IMR-90 (cell line): Measurements from ENCODE around the gene SEPTIN8. TPM values are rescaled to one million over a fixed set of nuclear protein-coding genes. Genes with fewer than 3 reads are reported as not detected.

ENCODE experiments used
- ATAC-seq: fragments of 200-7000 bp; cut with Tn5 transposase; 2 replicates; pipeline ENCODE4 v1.9.1; 2020; ENCODE audit warnings: low read depth, mild to moderate bottlenecking, moderate library complexity
- BruUV-seq: library from RNA; stranded (reverse); fragments of 400-500 nt; replicated peaks from 2 replicates; lab custom pipeline; 2021; lab: Mats Ljungman, UMichigan
- CTCF ChIA-PET: fragments of 300-600 bp; formaldehyde crosslinking; extraction: SDS; loops from one replicate; lab custom pipeline; 2021; ENCODE audit warnings: antibody characterized with exemption; lab: Yijun Ruan, JAX
- POLR2A ChIA-PET: fragments of 300-600 bp; sonication (Branson Sonifier 250); formaldehyde crosslinking; loops from one replicate; lab custom pipeline; 2022; ENCODE audit warnings: antibody characterized with exemption; ENCODE audit not compliant: unreplicated experiment; lab: Charles Lee
- DNase-seq: peaks from one replicate; pipeline ENCODE4 v3.0.0; 2013
- H2AFZ ChIP-seq: replicated peaks from 2 replicates; pipeline ENCODE3; 2013; ENCODE audit warnings: low read length, mild to moderate bottlenecking; ENCODE audit not compliant: poor library complexity
- H2AK5ac ChIP-seq: 2 replicates; pipeline ENCODE4 v1.6.1; 2013; ENCODE audit warnings: low read depth, low read length, inconsistent platforms
- H2AK9ac ChIP-seq: replicated peaks from 2 replicates; pipeline ENCODE3; 2013; ENCODE audit warnings: mild to moderate bottlenecking, low read depth, low read length, moderate library complexity; ENCODE audit not compliant: poor library complexity
- H2BK120ac ChIP-seq: 2 replicates; pipeline ENCODE4 v1.6.1; 2013; ENCODE audit warnings: low read depth, low read length, inconsistent platforms
- H2BK15ac ChIP-seq: 3 replicates; pipeline ENCODE4 v1.6.1; 2013; ENCODE audit warnings: low read depth, low read length, inconsistent platforms
- H2BK20ac ChIP-seq: 2 replicates; pipeline ENCODE4 v1.6.1; 2013; ENCODE audit warnings: low read depth, mild to moderate bottlenecking, inconsistent platforms, low read length, moderate library complexity
- H2BK5ac ChIP-seq: 2 replicates; pipeline ENCODE4 v1.6.1; 2013; ENCODE audit warnings: mild to moderate bottlenecking, low read depth, low read length, inconsistent platforms; ENCODE audit not compliant: poor library complexity, severe bottlenecking
- H3K14ac ChIP-seq: replicated peaks from 2 replicates; pipeline ENCODE4 v1.6.1; 2013; ENCODE audit warnings: low read depth, low read length, inconsistent platforms
- H3K18ac ChIP-seq: 2 replicates; pipeline ENCODE4 v1.6.1; 2013; ENCODE audit warnings: low read depth, low read length, control low read depth
- H3K23ac ChIP-seq: 2 replicates; pipeline ENCODE4 v1.6.1; 2013; ENCODE audit warnings: low read depth, low read length, inconsistent platforms
- H3K27ac ChIP-seq: 2 replicates; pipeline ENCODE4 v1.5.1; 2013; ENCODE audit warnings: mild to moderate bottlenecking, control low read depth, low read length; ENCODE audit not compliant: insufficient read depth
- H3K27me3 ChIP-seq: 2 replicates; pipeline ENCODE4 v1.6.1; 2013; ENCODE audit warnings: low read length; ENCODE audit not compliant: control insufficient read depth, insufficient read depth
- H3K36me3 ChIP-seq: 2 replicates; pipeline ENCODE4 v1.6.1; 2013; ENCODE audit warnings: low read length, mixed read lengths; ENCODE audit not compliant: control insufficient read depth, insufficient read depth
- H3K4ac ChIP-seq: 2 replicates; pipeline ENCODE4 v1.6.1; 2013; ENCODE audit warnings: low read depth, low read length, inconsistent platforms
- H3K4me1 ChIP-seq: 2 replicates; pipeline ENCODE4 v1.6.1; 2013; ENCODE audit warnings: low read length, mixed read lengths; ENCODE audit not compliant: control insufficient read depth, insufficient read depth
- H3K4me2 ChIP-seq: 2 replicates; pipeline ENCODE4 v1.6.1; 2013; ENCODE audit warnings: low read depth, mild to moderate bottlenecking, control low read depth, low read length, moderate library complexity
- H3K4me3 ChIP-seq: 2 replicates; pipeline ENCODE4 v1.5.1; 2013; ENCODE audit warnings: low read depth, mild to moderate bottlenecking, control low read depth, low read length, moderate library complexity; ENCODE audit not compliant: insufficient read depth
- H3K56ac ChIP-seq: 2 replicates; pipeline ENCODE4 v1.6.1; 2013; ENCODE audit warnings: low read length, inconsistent platforms; ENCODE audit not compliant: insufficient read depth; ENCODE audit errors: extremely low read depth
- H3K79me1 ChIP-seq, 2 experiments: 2 replicates each; pipeline ENCODE4 v1.6.1; 2013; ENCODE audit warnings: low read length in 2 of 2, inconsistent platforms in 1 of 2, low read depth in 1 of 2
- H3K9ac ChIP-seq: 2 replicates; pipeline ENCODE4 v1.6.1; 2013; ENCODE audit warnings: low read depth, low read length, control low read depth
- H3K9me1 ChIP-seq: 2 replicates; pipeline ENCODE4 v1.6.1; 2013; ENCODE audit warnings: low read length, inconsistent platforms; ENCODE audit not compliant: insufficient read depth
- H3K9me3 ChIP-seq: 2 replicates; pipeline ENCODE4 v1.6.1; 2013; ENCODE audit warnings: low read length; ENCODE audit not compliant: control insufficient read depth, insufficient read depth
- H4K20me1 ChIP-seq: 2 replicates; pipeline ENCODE4 v1.6.1; 2013; ENCODE audit warnings: low read length, inconsistent platforms; ENCODE audit not compliant: insufficient read depth
- H4K5ac ChIP-seq: 2 replicates; pipeline ENCODE4 v1.6.1; 2013; ENCODE audit warnings: mild to moderate bottlenecking, low read depth, low read length, control low read depth
- H4K8ac ChIP-seq, 2 experiments: 2 replicates each; pipeline ENCODE4 v1.6.1; 2013; ENCODE audit warnings: low read depth in 2 of 2, low read length in 2 of 2, control low read depth in 1 of 2, inconsistent platforms in 1 of 2
- H4K91ac ChIP-seq: 2 replicates; pipeline ENCODE4 v1.6.1; 2013; ENCODE audit warnings: low read depth, low read length, inconsistent platforms; ENCODE audit not compliant: insufficient read depth
- CEBPB ChIP-seq: IDR thresholded peaks from 2 replicates; pipeline ENCODE4 v1.6.1; 2012; ENCODE audit warnings: low read depth, low read length, improper control_type of control experiment
- CHD1 ChIP-seq: IDR thresholded peaks from 2 replicates; pipeline ENCODE4 v1.6.1; 2012; ENCODE audit warnings: low read depth, low read length, improper control_type of control experiment
- MAZ ChIP-seq: IDR thresholded peaks from 2 replicates; pipeline ENCODE4 v1.6.1; 2012; ENCODE audit warnings: low read depth, mild to moderate bottlenecking, low read length, improper control_type of control experiment, moderate library complexity, borderline replicate concordance
- MXI1 ChIP-seq: IDR thresholded peaks from 2 replicates; pipeline ENCODE4 v1.6.1; 2012; ENCODE audit warnings: low read depth, mild to moderate bottlenecking, low read length, moderate library complexity, borderline replicate concordance
- POLR2A ChIP-seq: IDR thresholded peaks from 2 replicates; pipeline ENCODE4 v1.6.1; 2012; ENCODE audit warnings: mild to moderate bottlenecking, low read depth, low read length
- RFX5 ChIP-seq: IDR thresholded peaks from 2 replicates; pipeline ENCODE4 v1.8.0; 2012; ENCODE audit warnings: low read depth, mild to moderate bottlenecking, low read length, moderate library complexity
- WGBS, 2 experiments: methylation state at CpG; one replicate each; pipeline versions ENCODE4 v1.1.5 to v1.1.7; 2013; ENCODE audit warnings: missing lambda C conversion rate in 2 of 2; ENCODE audit not compliant: insufficient read length in 1 of 2; ENCODE audit errors: extremely low coverage in 2 of 2; 5-methylcytosine and 5-hydroxymethylcytosine counted together
- dilution Hi-C: fragments of 300-500 bp; cut with HindIII; formaldehyde crosslinking; loops from one replicate; pipeline ENCODE4 v1.14.3; 2018; ENCODE audit warnings: low sequenced_read_pairs; ENCODE audit not compliant: unreplicated experiment
- in situ Hi-C: fragments of 300-500 bp; cut with MboI; formaldehyde crosslinking; loops from 3 replicates; pipeline ENCODE4 v1.14.3; 2019; ENCODE audit warnings: low sequenced_read_pairs, inconsistent platforms, mixed read lengths
- intact Hi-C: fragments of 100-400 bp; cut with micrococcal nuclease; formaldehyde crosslinking; loops from 2 replicates; pipeline ENCODE4 v1.10.0; 2022
- polyA plus RNA-seq, 3 experiments: library from polyadenylated mRNA; depleted of rRNA; stranded (reverse); fragments of >200 nt; gene quantifications; 2 replicates each; pipeline ENCODE4 v1.2.3, GENCODE V29; 2012; ENCODE audit warnings: low replicate concordance in 1 of 3
- total RNA-seq: library from RNA; depleted of rRNA; stranded (reverse); fragments of >200 nt; gene quantifications from 2 replicates; pipeline ENCODE4 v1.2.3, GENCODE V29; 2012

The SEPTIN8 gene
- total and polyA plus RNA-seq, 2 of the 4 experiments (the other 2 are of a cell fraction), result 56.2 to 67.2 TPM

GRCh38 chr5:132819468-132819867, 42.4 kb upstream of the SEPTIN8 start:
- Histone ChIP-seq H3K27me3 (no peaks in the 10 kb centered on the region), H2BK120ac (no peak overlapping the region), H3K9me3 (no peaks in the 10 kb centered on the region), H3K4ac (no peak overlapping the region), H3K4me1 (peaks cover 13% of the 10 kb centered on the region), H3K23ac (no peak overlapping the region), H2AK9ac (no peak overlapping the region), H3K56ac (no peak overlapping the region), H2AFZ (peak overlapping the region; percentile 82), H3K9me1 (no peaks in the 10 kb centered on the region), H3K4me2 (no peak overlapping the region), H3K4me3 (no peak overlapping the region), H3K36me3 (peaks cover 2% of the 10 kb centered on the region; the same call in 1 of the 2 replicates), H2BK5ac (no peak overlapping the region), H2BK15ac (no peak overlapping the region), H4K8ac (no peak overlapping the region; a peak in 1 of 4 replicates), H4K5ac (no peak overlapping the region), H3K9ac (no peak overlapping the region), H3K18ac (no peak overlapping the region), H2AK5ac (no peak overlapping the region), H2BK20ac (no peak overlapping the region), H3K14ac (no peak overlapping the region), H4K20me1 (no peaks in the 10 kb centered on the region), H4K91ac (no peak overlapping the region), H3K79me1 (no peaks in the 10 kb centered on the region), H3K27ac (no peak overlapping the region)
- no TSS peak for BruUV-seq
- in situ Hi-C loops, result no loop called here
- intact Hi-C loops, result no loop called here
- ChIA-PET POLR2A (no interaction called here), CTCF (interaction anchor here (0.6 to 2.7 kb wide), 10 partner anchors 9 to 313 kb away, joined by 3 to 22 read pairs (median 4); partner anchors contain the start of gene KIF3A)
- DNase-seq (no peak), ATAC-seq (no peak)
- 46% methylated on average over 15 of the region's 26 CpGs; no CpG with 5 or more reads in 1 of the 2 experiments for WGBS, 2 experiments
- dilution Hi-C loops, result no loop called here
- TF ChIP-seq CHD1 (no peak), POLR2A (no peak), RFX5 (no peak), MAZ (no peak), CEBPB (no peak), MXI1 (no peak)
